ENCODE results near the gene MAMDC4. TPM values are rescaled to one million over a fixed set of nuclear protein-coding genes. Genes with fewer than 3 reads are reported as not detected.
A peak's percentile ranks its signal among the peaks of the same experiment; 100 is the strongest.

MAMDC4 gene
- total and polyA plus RNA-seq, 2 of the 13 experiments (the other 11 are each of a cell fraction or from before 2014, with no cell fraction given): 6.0 to 6.8 TPM

- no peak for TF ChIP-seq AHDC1 (CRISPR knock-in tag; IDR thresholded peaks at IDR 0.05; ENCODE audit: borderline replicate concordance)
- no peak for TF ChIP-seq HNRNPH1 (optimal IDR thresholded peaks at IDR 0.05; ENCODE audit: low read depth, low read length)
- no peak; the same call in 1 of the 2 replicates for TF ChIP-seq HIC2 (CRISPR knock-in tag; IDR thresholded peaks at IDR 0.05; ENCODE audit: low read depth)
- TF ChIP-seq CTCF (CRISPR knock-in tag; IDR thresholded peaks at IDR 0.05): no peak
- no peak for TF ChIP-seq ZNF879 (CRISPR knock-in tag; IDR thresholded peaks at IDR 0.05)
- no peak for TF ChIP-seq ZNF407 (CRISPR knock-in tag; IDR thresholded peaks at IDR 0.05; ENCODE audit: not compliant biosample characterization)
- 0 out of 2 replicates have a peak, but pooled peaks have one; percentile 9 for TF ChIP-seq ZNF710 (CRISPR knock-in tag; IDR thresholded peaks at IDR 0.05; ENCODE audit: borderline replicate concordance)
These were observed 3.6 kb upstream of the MAMDC4 start (continued) for GRCh38 chr9:136848393-136849037.
